SK-N-SH treated with all-trans-retinoic acid at 6 μM for 48 hours (cell line): ENCODE measurements around the gene SEMA3E.
A peak's percentile ranks its signal among the peaks of the same experiment; 100 is the strongest.

Source experiments
- ATAC-seq: fragments of 200-7000 bp; cut with Tn5 transposase; 3 replicates; pipeline ENCODE4 v1.9.1; 2020; ENCODE audit warnings: mild to moderate bottlenecking, moderate library complexity
- ARNTL ChIP-seq: fragments of 450-650 bp; formaldehyde crosslinking; IDR thresholded peaks from 2 replicates; pipeline ENCODE4 v1.5.0; 2020; ENCODE audit warnings: low read depth, mild to moderate bottlenecking, moderate library complexity, borderline replicate concordance
- BACH2 ChIP-seq: fragments of 250-450 bp; sonication (Bioruptor Pico); IDR thresholded peaks from 2 replicates; pipeline ENCODE4 v1.9.0; 2021; ENCODE audit warnings: mild to moderate bottlenecking, borderline replicate concordance
- CSDC2 ChIP-seq: fragments of 250-450 bp; sonication (Bioruptor Pico); IDR thresholded peaks from 2 replicates; pipeline ENCODE4 v1.5.0; 2020; ENCODE audit warnings: mild to moderate bottlenecking, moderate library complexity
- ESRRG ChIP-seq: fragments of 250-450 bp; sonication (Bioruptor Pico); IDR thresholded peaks from 2 replicates; pipeline ENCODE4 v1.6.1; 2021; ENCODE audit warnings: mild to moderate bottlenecking
- GLIS3 ChIP-seq: fragments of 250-450 bp; sonication (Bioruptor Pico); IDR thresholded peaks from 2 replicates; pipeline ENCODE4 v1.5.0; 2020; ENCODE audit warnings: mild to moderate bottlenecking, moderate library complexity
- ISL1 ChIP-seq: fragments of 250-450 bp; sonication (Bioruptor Pico); IDR thresholded peaks from 2 replicates; pipeline ENCODE4 v2.1.2; 2022; ENCODE audit warnings: mild to moderate bottlenecking, moderate library complexity
- PPARA ChIP-seq: fragments of 250-450 bp; sonication (Bioruptor Pico); IDR thresholded peaks from 2 replicates; pipeline ENCODE4 v1.5.0; 2020; ENCODE audit warnings: mild to moderate bottlenecking, borderline replicate concordance
- RARB ChIP-seq: fragments of 250-450 bp; sonication (Bioruptor Pico); IDR thresholded peaks from 2 replicates; pipeline ENCODE4 v1.8.0; 2021; ENCODE audit warnings: mild to moderate bottlenecking, moderate library complexity
- TCF4 ChIP-seq: fragments of 250-450 bp; sonication (Bioruptor Pico); IDR thresholded peaks from 2 replicates; pipeline ENCODE4 v1.8.0; 2021; ENCODE audit warnings: mild to moderate bottlenecking, moderate library complexity, borderline replicate concordance
- TOX ChIP-seq: fragments of 250-450 bp; sonication (Bioruptor Pico); IDR thresholded peaks from 2 replicates; pipeline ENCODE4 v1.8.0; 2021; ENCODE audit warnings: mild to moderate bottlenecking, moderate library complexity, borderline replicate concordance
- ZFP3 ChIP-seq: fragments of 250-450 bp; sonication (Bioruptor Pico); IDR thresholded peaks from 2 replicates; pipeline ENCODE4 v1.5.0; 2020; ENCODE audit warnings: mild to moderate bottlenecking, moderate library complexity
- ZFP30 ChIP-seq: fragments of 450-650 bp; formaldehyde crosslinking; IDR thresholded peaks from 2 replicates; pipeline ENCODE4 v1.5.0; 2022; ENCODE audit warnings: mild to moderate bottlenecking, moderate library complexity
- ZNF565 ChIP-seq: fragments of 450-650 bp; formaldehyde crosslinking; conservative IDR thresholded peaks from 2 replicates; pipeline ENCODE4 v1.5.0; 2020; ENCODE audit warnings: low read depth, mild to moderate bottlenecking, moderate library complexity
- ZNF70 ChIP-seq: fragments of 450-650 bp; formaldehyde crosslinking; IDR thresholded peaks from 2 replicates; pipeline ENCODE4 v1.5.0; 2020; ENCODE audit warnings: mild to moderate bottlenecking, moderate library complexity
- ZNF8 ChIP-seq: fragments of 450-650 bp; formaldehyde crosslinking; IDR thresholded peaks from 2 replicates; pipeline ENCODE4 v1.5.0; 2020; ENCODE audit warnings: mild to moderate bottlenecking, moderate library complexity
- TF ChIP-seq, protein P1 (sequence below): fragments of 250-450 bp; sonication (Bioruptor Pico); IDR thresholded peaks from 2 replicates; pipeline ENCODE4 v1.5.1; 2020; ENCODE audit warnings: low read depth, mild to moderate bottlenecking, moderate library complexity
- TF ChIP-seq, protein P2 (sequence below): fragments of 250-450 bp; sonication (Bioruptor Pico); IDR thresholded peaks from 2 replicates; pipeline ENCODE4 v1.5.1; 2021; ENCODE audit warnings: mild to moderate bottlenecking, moderate library complexity
- TF ChIP-seq, protein P3 (sequence below): fragments of 250-450 bp; sonication (Bioruptor Pico); IDR thresholded peaks from 2 replicates; pipeline ENCODE4 v1.8.0; 2020; ENCODE audit warnings: mild to moderate bottlenecking, moderate library complexity, borderline replicate concordance
- TF ChIP-seq, protein P4 (sequence below): fragments of 250-450 bp; sonication (Bioruptor Pico); IDR thresholded peaks from 2 replicates; pipeline ENCODE4 v1.5.0; 2020; ENCODE audit warnings: mild to moderate bottlenecking, moderate library complexity

Gene SEMA3E

DNA sequence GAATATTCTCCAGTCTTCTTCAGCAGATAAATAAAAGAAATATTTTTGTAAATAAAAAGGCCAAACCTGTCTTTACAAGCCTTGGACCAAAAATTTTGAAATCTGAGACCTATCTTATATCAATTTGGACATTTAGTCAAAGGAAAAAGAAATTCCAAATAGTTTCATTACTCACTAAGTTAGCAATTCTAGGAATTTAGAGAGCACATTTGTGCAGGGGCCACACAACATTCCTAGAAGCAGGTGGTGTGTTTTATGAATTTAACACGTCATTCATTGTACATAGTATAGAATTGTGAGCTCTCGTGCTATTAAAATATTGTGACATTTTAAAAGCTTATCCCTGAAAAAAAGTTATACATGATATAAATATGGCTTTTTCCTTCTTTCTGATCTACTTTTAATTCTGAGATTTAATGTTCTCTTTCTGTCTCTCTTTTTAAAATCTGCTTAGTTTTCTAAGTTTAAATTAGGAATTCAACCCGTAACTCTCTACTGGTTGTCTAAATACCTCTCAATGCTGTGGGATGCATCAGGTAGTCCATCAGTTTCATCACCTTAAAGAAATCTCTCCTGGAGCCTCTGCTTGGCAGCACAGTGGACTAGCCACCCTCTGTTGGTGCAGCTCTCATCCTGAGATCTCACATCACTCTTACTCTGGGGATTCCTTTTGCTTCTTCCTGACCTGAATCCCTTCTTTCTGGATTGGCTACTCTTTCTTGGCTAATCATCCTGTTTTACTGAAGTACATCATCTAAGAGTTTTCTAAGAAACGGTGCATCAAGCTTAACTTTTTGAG lies 124.5 kb downstream of the SEMA3E start:
- ATAC-seq, result peak; percentile 80
- no peak for TF ChIP-seq BACH2 (CRISPR knock-in tag)
- TF ChIP-seq, protein P1, sequence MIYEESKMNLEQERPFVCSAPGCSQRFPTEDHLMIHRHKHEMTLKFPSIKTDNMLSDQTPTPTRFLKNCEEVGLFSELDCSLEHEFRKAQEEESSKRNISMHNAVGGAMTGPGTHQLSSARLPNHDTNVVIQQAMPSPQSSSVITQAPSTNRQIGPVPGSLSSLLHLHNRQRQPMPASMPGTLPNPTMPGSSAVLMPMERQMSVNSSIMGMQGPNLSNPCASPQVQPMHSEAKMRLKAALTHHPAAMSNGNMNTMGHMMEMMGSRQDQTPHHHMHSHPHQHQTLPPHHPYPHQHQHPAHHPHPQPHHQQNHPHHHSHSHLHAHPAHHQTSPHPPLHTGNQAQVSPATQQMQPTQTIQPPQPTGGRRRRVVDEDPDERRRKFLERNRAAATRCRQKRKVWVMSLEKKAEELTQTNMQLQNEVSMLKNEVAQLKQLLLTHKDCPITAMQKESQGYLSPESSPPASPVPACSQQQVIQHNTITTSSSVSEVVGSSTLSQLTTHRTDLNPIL (CRISPR knock-in tag), result peak; percentile 64; the same call in 1 of the 2 replicates
- no peak for TF ChIP-seq ZNF70 (CRISPR knock-in tag)
- TF ChIP-seq, protein P2, sequence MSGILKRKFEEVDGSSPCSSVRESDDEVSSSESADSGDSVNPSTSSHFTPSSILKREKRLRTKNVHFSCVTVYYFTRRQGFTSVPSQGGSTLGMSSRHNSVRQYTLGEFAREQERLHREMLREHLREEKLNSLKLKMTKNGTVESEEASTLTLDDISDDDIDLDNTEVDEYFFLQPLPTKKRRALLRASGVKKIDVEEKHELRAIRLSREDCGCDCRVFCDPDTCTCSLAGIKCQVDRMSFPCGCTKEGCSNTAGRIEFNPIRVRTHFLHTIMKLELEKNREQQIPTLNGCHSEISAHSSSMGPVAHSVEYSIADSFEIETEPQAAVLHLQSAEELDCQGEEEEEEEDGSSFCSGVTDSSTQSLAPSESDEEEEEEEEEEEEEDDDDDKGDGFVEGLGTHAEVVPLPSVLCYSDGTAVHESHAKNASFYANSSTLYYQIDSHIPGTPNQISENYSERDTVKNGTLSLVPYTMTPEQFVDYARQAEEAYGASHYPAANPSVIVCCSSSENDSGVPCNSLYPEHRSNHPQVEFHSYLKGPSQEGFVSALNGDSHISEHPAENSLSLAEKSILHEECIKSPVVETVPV (CRISPR knock-in tag), result no peak
- TF ChIP-seq CSDC2 (CRISPR knock-in tag), result no peak
- no peak for TF ChIP-seq TCF4 (CRISPR knock-in tag)
- no peak for TF ChIP-seq ZFP30 (CRISPR knock-in tag)
- no peak for TF ChIP-seq PPARA
- peak; percentile 95 for TF ChIP-seq ISL1 (CRISPR knock-in tag)
- TF ChIP-seq ZNF565, result no peak
- TF ChIP-seq, protein P3, sequence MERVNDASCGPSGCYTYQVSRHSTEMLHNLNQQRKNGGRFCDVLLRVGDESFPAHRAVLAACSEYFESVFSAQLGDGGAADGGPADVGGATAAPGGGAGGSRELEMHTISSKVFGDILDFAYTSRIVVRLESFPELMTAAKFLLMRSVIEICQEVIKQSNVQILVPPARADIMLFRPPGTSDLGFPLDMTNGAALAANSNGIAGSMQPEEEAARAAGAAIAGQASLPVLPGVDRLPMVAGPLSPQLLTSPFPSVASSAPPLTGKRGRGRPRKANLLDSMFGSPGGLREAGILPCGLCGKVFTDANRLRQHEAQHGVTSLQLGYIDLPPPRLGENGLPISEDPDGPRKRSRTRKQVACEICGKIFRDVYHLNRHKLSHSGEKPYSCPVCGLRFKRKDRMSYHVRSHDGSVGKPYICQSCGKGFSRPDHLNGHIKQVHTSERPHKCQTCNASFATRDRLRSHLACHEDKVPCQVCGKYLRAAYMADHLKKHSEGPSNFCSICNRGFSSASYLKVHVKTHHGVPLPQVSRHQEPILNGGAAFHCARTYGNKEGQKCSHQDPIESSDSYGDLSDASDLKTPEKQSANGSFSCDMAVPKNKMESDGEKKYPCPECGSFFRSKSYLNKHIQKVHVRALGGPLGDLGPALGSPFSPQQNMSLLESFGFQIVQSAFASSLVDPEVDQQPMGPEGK, result no peak

DNA sequence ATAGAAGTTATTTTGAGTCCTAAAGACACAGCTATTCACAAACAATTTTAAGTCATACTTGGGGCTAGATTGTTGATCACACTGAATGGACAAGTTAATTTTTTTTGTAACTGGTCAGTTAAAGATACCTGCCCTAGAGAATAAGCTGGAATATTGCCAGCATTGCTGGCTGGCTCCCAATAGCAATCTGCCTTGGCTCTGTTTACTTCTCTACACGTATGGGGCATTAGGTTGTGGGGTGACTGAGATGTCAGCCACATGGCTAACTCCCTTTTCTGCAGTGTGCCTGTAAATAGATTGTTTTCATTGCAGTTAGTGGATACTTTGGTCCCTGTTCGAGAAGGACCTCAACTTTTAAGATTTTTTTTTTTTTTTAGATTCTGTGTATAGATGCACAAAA lies 128.2 kb downstream of the SEMA3E start:
- no peak for ATAC-seq
- TF ChIP-seq BACH2 (CRISPR knock-in tag), result no peak
- no peak for TF ChIP-seq ZNF8 (CRISPR knock-in tag)
- no peak for TF ChIP-seq PPARA
- TF ChIP-seq ZNF565, result no peak
- TF ChIP-seq, protein P4, sequence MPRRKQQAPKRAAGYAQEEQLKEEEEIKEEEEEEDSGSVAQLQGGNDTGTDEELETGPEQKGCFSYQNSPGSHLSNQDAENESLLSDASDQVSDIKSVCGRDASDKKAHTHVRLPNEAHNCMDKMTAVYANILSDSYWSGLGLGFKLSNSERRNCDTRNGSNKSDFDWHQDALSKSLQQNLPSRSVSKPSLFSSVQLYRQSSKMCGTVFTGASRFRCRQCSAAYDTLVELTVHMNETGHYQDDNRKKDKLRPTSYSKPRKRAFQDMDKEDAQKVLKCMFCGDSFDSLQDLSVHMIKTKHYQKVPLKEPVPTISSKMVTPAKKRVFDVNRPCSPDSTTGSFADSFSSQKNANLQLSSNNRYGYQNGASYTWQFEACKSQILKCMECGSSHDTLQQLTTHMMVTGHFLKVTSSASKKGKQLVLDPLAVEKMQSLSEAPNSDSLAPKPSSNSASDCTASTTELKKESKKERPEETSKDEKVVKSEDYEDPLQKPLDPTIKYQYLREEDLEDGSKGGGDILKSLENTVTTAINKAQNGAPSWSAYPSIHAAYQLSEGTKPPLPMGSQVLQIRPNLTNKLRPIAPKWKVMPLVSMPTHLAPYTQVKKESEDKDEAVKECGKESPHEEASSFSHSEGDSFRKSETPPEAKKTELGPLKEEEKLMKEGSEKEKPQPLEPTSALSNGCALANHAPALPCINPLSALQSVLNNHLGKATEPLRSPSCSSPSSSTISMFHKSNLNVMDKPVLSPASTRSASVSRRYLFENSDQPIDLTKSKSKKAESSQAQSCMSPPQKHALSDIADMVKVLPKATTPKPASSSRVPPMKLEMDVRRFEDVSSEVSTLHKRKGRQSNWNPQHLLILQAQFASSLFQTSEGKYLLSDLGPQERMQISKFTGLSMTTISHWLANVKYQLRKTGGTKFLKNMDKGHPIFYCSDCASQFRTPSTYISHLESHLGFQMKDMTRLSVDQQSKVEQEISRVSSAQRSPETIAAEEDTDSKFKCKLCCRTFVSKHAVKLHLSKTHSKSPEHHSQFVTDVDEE (CRISPR knock-in tag), result no peak
- TF ChIP-seq ISL1 (CRISPR knock-in tag), result no peak

DNA sequence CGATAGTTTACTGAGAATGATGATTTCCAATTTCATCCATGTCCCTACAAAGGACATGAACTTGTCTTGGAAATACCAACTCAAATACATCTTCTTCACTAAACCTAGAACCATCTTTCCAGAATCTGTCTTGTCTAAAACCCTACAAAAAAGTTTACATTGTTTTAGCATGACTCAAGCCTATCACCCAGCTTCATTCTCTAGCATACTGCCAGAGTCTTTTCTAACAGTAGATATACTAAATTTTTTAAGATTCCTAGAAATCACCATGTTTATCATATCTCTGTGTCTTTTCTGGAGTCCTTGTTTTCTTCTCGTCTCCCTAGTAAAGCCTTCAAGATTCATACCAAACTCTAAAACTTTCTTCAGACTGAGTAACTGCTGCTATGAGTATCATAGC lies 129.7 kb downstream of the SEMA3E start:
- no peak for ATAC-seq
- TF ChIP-seq TOX (no peak), CSDC2 (CRISPR knock-in tag) (no peak), RARB (CRISPR knock-in tag) (no peak), GLIS3 (CRISPR knock-in tag) (no peak), ESRRG (CRISPR knock-in tag) (no peak), ZNF565 (no peak), ARNTL (CRISPR knock-in tag) (no peak), ZFP3 (no peak)
- TF ChIP-seq, protein P2 (CRISPR knock-in tag), result no peak
- TF ChIP-seq, protein P4 (CRISPR knock-in tag), result no peak
